Activated CD8-positive, alpha-beta memory T cell treated with anti-CD3 and anti-CD28 coated beads for 24 hours (primary cell): ENCODE data around the gene CDC37L1.
"Not testable (repeated sequence)": the region's sequence is repeated elsewhere in the genome, so short reads cannot be mapped to it uniquely, and the experiment has no call there.

Experiments
- DNase-seq: peaks from one replicate; pipeline ENCODE4 v3.0.0-alpha.2; 2020

Gene CDC37L1

GRCh38 chr9:4717815-4718214 is 38.4 kb downstream of the CDC37L1 start:
- DNase-seq: no peak

GRCh38 chr9:4718911-4719310 is 39.5 kb downstream of the CDC37L1 start:
- DNase-seq: no peak

DNA sequence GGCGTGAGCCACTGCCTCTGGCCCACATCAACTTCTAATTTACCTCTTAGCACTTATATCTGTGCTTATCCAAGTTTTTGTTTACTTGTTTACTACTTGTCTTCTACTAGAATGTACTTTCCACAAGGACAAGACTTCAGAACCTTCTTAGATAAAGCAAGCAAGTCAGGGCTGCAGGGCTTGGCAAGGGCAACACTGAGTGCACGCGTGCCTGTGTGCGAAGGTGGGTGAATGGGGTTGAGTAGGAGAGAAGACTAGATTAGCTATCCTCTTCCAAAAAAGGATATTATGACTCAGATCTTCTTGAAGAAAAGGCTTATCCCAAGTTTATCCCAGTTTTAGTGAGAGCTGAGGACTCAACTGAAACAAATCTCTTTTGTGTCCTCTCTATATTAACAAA is 42.4 kb downstream of the CDC37L1 start:
- DNase-seq: no peak

- no peak for DNase-seq
These were observed 46.5 kb downstream of the CDC37L1 start for GRCh38 chr9:4725706-4726442.

- no peak for DNase-seq
These were observed 48.2 kb downstream of the CDC37L1 start for GRCh38 chr9:4727593-4727992.

GRCh38 chr9:4732890-4733289 is 53.5 kb downstream of the CDC37L1 start:
- no peak for DNase-seq

DNA sequence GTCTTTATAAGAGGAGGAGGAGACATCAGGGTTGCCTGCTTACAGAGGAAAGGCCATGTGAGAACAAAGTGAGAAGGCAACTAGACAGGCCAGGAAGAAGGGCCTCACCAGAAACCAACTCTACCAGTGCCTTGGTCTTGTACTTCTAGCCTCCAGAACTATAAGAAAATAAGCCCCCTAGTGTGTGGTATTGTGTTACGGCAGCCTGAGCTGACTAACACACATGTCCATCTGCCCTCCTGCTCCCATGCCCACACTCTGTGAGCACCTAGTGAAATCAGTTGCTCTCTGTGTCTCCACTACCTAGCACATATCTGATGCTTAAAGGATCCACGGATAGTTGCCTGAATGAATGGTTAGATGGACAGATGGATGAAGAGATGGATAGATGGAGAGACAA is 54.8 kb downstream of the CDC37L1 start:
- no peak for DNase-seq

- DNase-seq: no peak
These were observed 59.7 kb downstream of the CDC37L1 start for GRCh38 chr9:4738866-4739586.

GRCh38 chr9:4739587-4740387 is 60.4 kb downstream of the CDC37L1 start:
- no peak for DNase-seq

GRCh38 chr9:4740388-4740637 is 60.9 kb downstream of the CDC37L1 start:
- no peak for DNase-seq

DNA sequence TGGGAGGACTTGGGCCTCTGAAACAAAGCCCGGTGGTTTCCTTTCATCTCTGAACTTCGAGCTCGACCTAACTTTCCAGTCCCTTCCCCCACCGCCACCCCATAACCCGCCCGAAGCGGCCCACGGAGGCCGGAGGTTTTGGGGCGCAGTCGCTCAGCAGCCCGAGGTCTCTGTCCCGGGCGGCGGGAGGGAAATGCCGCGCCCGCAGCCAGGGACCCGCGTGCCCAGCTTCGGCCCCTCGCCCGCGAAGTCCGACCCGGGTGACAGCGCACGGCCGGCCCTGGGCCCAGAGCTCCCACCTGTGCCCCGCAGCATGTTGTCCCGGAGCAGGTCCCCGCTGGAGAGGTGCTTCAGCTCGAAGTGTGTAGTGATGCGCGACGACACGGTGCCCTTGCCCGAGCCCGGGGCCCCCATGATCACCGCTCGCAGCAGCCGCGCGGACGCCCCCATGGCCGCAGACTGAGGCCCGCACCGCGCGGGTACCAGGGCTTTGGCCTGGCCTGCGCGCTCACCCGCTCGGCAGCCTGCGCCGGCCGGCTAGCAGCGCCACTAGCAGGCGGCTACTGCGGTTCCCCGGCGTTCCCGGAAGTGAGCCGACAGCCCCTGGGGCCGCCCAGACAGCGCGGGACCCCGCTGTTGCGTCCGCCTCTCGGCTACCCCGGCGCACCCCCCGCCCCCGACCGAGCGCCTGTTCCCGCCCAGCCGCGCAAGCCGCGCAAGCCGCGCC is 61.4 kb downstream of the CDC37L1 start, which contains the start of gene AK3:
TSS of gene AK3 (minus strand) at position 565 of the 727 bp plus-strand sequence. CDS start at position 450, 115 bp downstream.
- peak; percentile 91 for DNase-seq

GRCh38 chr9:4741365-4742089 is 62.2 kb downstream of the CDC37L1 start:
- no peak for DNase-seq

- no peak for DNase-seq
These were observed 62.9 kb downstream of the CDC37L1 start for GRCh38 chr9:4742246-4742645.

- DNase-seq: no peak
These were observed 63.9 kb downstream of the CDC37L1 start for GRCh38 chr9:4743131-4743875.

GRCh38 chr9:4746278-4747030 is 67.1 kb downstream of the CDC37L1 start:
- DNase-seq: no peak

DNA sequence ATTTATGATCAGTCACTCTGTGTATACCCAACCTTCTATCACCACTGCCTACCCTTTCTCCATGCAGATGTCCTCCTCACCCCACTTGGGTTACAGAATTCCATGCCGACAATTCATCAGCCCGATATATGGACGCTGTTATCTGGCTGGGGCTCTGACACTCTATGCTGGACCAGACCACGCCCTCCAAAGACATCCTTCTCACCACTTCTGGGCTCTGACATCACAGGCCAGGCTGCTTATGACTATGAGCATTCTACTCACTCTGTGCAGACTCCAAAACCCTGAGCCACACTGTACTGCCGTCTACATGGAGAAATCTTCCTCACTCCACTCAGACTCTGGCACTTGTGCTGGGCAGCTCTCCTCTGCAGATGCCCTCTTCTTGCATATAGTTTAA is 69.2 kb downstream of the CDC37L1 start:
- DNase-seq: no peak

DNA sequence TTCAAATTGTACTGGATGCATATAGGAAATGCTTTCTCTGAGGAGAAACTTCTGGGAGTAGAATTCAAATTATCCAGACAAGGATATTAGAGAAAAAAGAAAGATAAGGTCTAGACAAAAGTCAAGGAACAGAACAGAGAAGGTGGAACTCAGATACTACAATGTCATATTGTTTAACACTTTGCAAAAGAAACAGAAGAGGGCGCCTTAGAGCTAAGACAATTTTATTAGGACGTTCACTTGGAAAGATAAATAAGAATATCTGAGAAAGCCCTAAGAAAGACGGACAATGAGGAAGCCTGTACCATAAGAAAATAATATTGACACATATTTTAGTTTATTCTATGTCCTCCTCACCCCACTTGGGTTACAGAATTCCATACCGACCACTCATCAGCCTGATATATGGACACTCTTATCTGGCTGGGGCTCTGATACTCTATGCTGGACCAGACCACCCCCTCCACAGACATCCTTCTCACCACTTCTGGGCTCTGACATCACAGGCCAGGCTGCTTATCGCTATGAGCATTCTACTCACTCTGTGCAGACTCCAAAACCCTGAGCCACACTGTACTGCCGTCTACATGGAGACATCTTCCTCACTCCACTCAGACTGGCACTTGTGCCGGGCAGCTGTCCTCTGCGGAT is 70.8 kb downstream of the CDC37L1 start:
- DNase-seq: no peak

DNA sequence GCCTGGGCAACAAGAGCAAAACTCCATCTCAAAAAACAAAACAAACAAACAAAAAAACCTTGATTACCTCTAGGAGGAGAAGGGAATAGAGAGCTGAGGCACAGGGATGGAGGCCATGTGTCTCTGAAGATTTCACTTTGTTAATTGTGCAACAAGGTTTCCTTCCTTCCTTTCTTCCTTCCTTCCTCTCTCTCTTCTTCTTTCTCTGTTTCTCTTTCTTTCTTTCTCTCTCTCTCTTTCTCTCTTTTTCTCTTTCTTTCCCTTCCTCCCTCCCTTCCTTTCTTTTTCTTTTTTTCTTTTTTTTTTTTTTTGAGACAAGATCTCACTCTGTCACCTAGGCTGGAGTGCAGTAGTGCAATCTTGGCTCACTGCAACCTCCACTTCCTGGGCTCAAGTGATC is 75.2 kb downstream of the CDC37L1 start:
- DNase-seq: not testable (repeated sequence)

GRCh38 chr9:4755026-4755609 is 75.7 kb downstream of the CDC37L1 start:
- DNase-seq: no peak

GRCh38 chr9:4756420-4756819 is 77.1 kb downstream of the CDC37L1 start:
- DNase-seq: no peak
